NCI-H69 (cell line): ENCODE results near the gene SLCO6A1.
"Not testable (repeated sequence)": the region's sequence is repeated elsewhere in the genome, so short reads cannot be mapped to it uniquely, and the experiment has no call there.

ENCODE experiments used
- DNase-seq: peaks from one replicate; lab custom pipeline; 2025; lab: John Stamatoyannopoulos, UW

The SLCO6A1 gene

GRCh38 chr5:102498271-102499034 is at the start of gene SLCO6A1:
Gene SLCO6A1 (minus strand): TSS chr5:102499001. CDS start chr5:102498844, 157 bp downstream.
- no peak for DNase-seq

- no peak for DNase-seq
Measured at GRCh38 chr5:102547141-102548035, 48.6 kb upstream of the SLCO6A1 start.

- peak; percentile 59 for DNase-seq
Measured at GRCh38 chr5:102545175-102545574, 46.4 kb upstream of the SLCO6A1 start.

- no peak for DNase-seq
Measured at GRCh38 chr5:102542057-102542456, 43.3 kb upstream of the SLCO6A1 start.

- peak; percentile 90 for DNase-seq
Measured at GRCh38 chr5:102539996-102540728, 41.4 kb upstream of the SLCO6A1 start.

GRCh38 chr5:102539562-102539961 is 40.8 kb upstream of the SLCO6A1 start:
- peak; percentile 96 for DNase-seq

- no peak for DNase-seq
Measured at GRCh38 chr5:102537011-102537410, 38.2 kb upstream of the SLCO6A1 start.

GRCh38 chr5:102536323-102536928 is 37.6 kb upstream of the SLCO6A1 start:
- peak; percentile 59 for DNase-seq

GRCh38 chr5:102532123-102532522 is 33.3 kb upstream of the SLCO6A1 start:
- no peak for DNase-seq

GRCh38 chr5:102531506-102531905 is 32.7 kb upstream of the SLCO6A1 start:
- DNase-seq: no peak

GRCh38 chr5:102529447-102529846 is 30.6 kb upstream of the SLCO6A1 start:
- no peak for DNase-seq

- no peak for DNase-seq
Measured at GRCh38 chr5:102529031-102529430, 30.2 kb upstream of the SLCO6A1 start.

GRCh38 chr5:102528600-102528999 is 29.8 kb upstream of the SLCO6A1 start:
- DNase-seq: no peak

GRCh38 chr5:102527547-102527946 is 28.7 kb upstream of the SLCO6A1 start:
- no peak for DNase-seq

- DNase-seq: no peak
Measured at GRCh38 chr5:102523541-102524175, 24.9 kb upstream of the SLCO6A1 start.

GRCh38 chr5:102511666-102512065 is 12.9 kb upstream of the SLCO6A1 start:
- DNase-seq: peak; percentile 6

- not testable (repeated sequence) for DNase-seq
Measured at GRCh38 chr5:102491261-102491914, 7.4 kb downstream of the SLCO6A1 start.

- DNase-seq: no peak
Measured at GRCh38 chr5:102483736-102484135, 15.1 kb downstream of the SLCO6A1 start.

GRCh38 chr5:102481054-102481715 is 17.6 kb downstream of the SLCO6A1 start:
- DNase-seq: peak; percentile 86

- no peak for DNase-seq
Measured at GRCh38 chr5:102453716-102454115, 45.1 kb downstream of the SLCO6A1 start.
